Measurements from ENCODE around the gene G3BP2.

- no peak for TF ChIP-seq CTCF (IDR thresholded peaks at IDR 0.05)
- no peak for TF ChIP-seq POLR2A (IDR thresholded peaks at IDR 0.05)
These were observed 5.8 kb upstream of the G3BP2 start for GRCh38 chr4:75678965-75679364.

Data from prostate gland (tissue), 2 donors.